K562 (cell line): ENCODE measurements around the gene PPP1R15B. TPM values are rescaled to one million over a fixed set of nuclear protein-coding genes. Genes with fewer than 3 reads are reported as not detected.

Experiments used
- ARID1B ChIP-seq: fragments of 450-650 bp; IDR thresholded peaks from 2 replicates; pipeline ENCODE4 v1.6.1; 2016; ENCODE audit warnings: antibody characterized with exemption, mild to moderate bottlenecking, inconsistent platforms
- ARID4B ChIP-seq: sonication (generic); formaldehyde crosslinking; IDR thresholded peaks from 2 replicates; pipeline ENCODE4 v1.8.0; 2022; ENCODE audit warnings: mild to moderate bottlenecking, missing genetic modification reagents
- CEBPB ChIP-seq: fragments of 450-650 bp; IDR thresholded peaks from 2 replicates; pipeline ENCODE4 v1.6.1; 2016; ENCODE audit warnings: missing genetic modification characterization, missing compliant biosample characterization
- CEBPG ChIP-seq, 3 experiments: fragments of 200-800 bp in 1 of 3; sonication (Bioruptor generic) in 1 of 3; sonication (generic) in 1 of 3; formaldehyde crosslinking in 1 of 3; IDR thresholded peaks in 2 of 3; conservative IDR thresholded peaks in 1 of 3; 2 replicates each; pipeline versions ENCODE4 v1.6.1 to v1.8.0; 2016 to 2022; ENCODE audit warnings: missing compliant biosample characterization in 2 of 3, missing genetic modification characterization in 2 of 3, mild to moderate bottlenecking in 1 of 3, missing genetic modification reagents in 1 of 3
- CTBP1 ChIP-seq: fragments of 450-650 bp; IDR thresholded peaks from 2 replicates; pipeline ENCODE4 v1.6.1; 2016; ENCODE audit warnings: borderline replicate concordance
- DNMT1 ChIP-seq: fragments of 450-650 bp; IDR thresholded peaks from 2 replicates; pipeline ENCODE4 v1.6.1; 2016; ENCODE audit warnings: antibody characterized with exemption, mild to moderate bottlenecking
- GABPB1 ChIP-seq: sonication (generic); formaldehyde crosslinking; IDR thresholded peaks from 2 replicates; pipeline ENCODE4 v1.8.0; 2022; ENCODE audit warnings: mild to moderate bottlenecking, missing genetic modification reagents
- HLTF ChIP-seq: fragments of 450-650 bp; IDR thresholded peaks from 2 replicates; pipeline ENCODE4 v1.6.1; 2016
- MTA3 ChIP-seq: fragments of 450-650 bp; formaldehyde crosslinking; IDR thresholded peaks from 2 replicates; pipeline ENCODE4 v1.6.1; 2017; ENCODE audit warnings: mild to moderate bottlenecking, borderline replicate concordance
- NCOA2 ChIP-seq, 2 experiments: fragments of 450-650 bp; IDR thresholded peaks; 2 replicates each; pipeline ENCODE4 v1.6.1; 2018; ENCODE audit warnings: mild to moderate bottlenecking in 2 of 2, moderate library complexity in 1 of 2; ENCODE audit not compliant: partially characterized antibody in 2 of 2
- SIX5 ChIP-seq, 2 experiments: IDR thresholded peaks; 2 replicates each; pipeline ENCODE4 v1.6.1; 2011; ENCODE audit warnings: low read length in 2 of 2, borderline replicate concordance in 1 of 2, low read depth in 1 of 2, mild to moderate bottlenecking in 1 of 2, moderate library complexity in 1 of 2; ENCODE audit not compliant: insufficient read depth in 1 of 2
- SRF ChIP-seq, 2 experiments: fragments of 250-450, 450-650 bp in 1 of 2; sonication (Bioruptor Pico) in 1 of 2; sonication (generic) in 1 of 2; formaldehyde crosslinking; IDR thresholded peaks; 2 replicates each; pipeline versions ENCODE4 v1.5.0 to v1.5.1; 2020 to 2022; ENCODE audit warnings: mild to moderate bottlenecking in 1 of 2, missing genetic modification reagents in 1 of 2
- ZBTB8A ChIP-seq: fragments of 450-650 bp; IDR thresholded peaks from 2 replicates; pipeline ENCODE4 v1.6.1; 2018; ENCODE audit warnings: mild to moderate bottlenecking, moderate library complexity; ENCODE audit not compliant: partially characterized antibody
- ZC3H4 ChIP-seq: sonication (generic); formaldehyde crosslinking; IDR thresholded peaks from 2 replicates; pipeline ENCODE4 v1.9.0; 2021; ENCODE audit warnings: missing genetic modification reagents, borderline replicate concordance
- ZNF133 ChIP-seq: fragments of 250-450 bp; sonication (Bioruptor Pico); IDR thresholded peaks from 2 replicates; pipeline ENCODE4 v1.4.0; 2020; ENCODE audit warnings: mild to moderate bottlenecking
- ZNF253 ChIP-seq: fragments of 250-450 bp; sonication (Bioruptor Pico); conservative IDR thresholded peaks from 2 replicates; pipeline ENCODE4 v1.6.1; 2021; ENCODE audit warnings: mild to moderate bottlenecking
- ZNF76 ChIP-seq: fragments of 250-450 bp; sonication (Bioruptor Pico); IDR thresholded peaks from 2 replicates; pipeline ENCODE4 v1.4.0; 2020; ENCODE audit warnings: mild to moderate bottlenecking, moderate library complexity, borderline replicate concordance
- polyA plus RNA-seq, 8 experiments: library from polyadenylated mRNA; depleted of rRNA in 4 of 8; stranded (reverse) in 5 of 8; unstranded in 3 of 8; fragments of >200 nt; fragmentation: Nextera tagmentation in 2 of 8; fragmentation: Illumina TruSeq in 1 of 8; extraction: Ambion mirVana in 2 of 8; extraction: Trizol in 1 of 8; gene quantifications; 2 replicates each; pipeline versions ENCODE4 v1.2.1 to v1.2.3, GENCODE V29; 2011 to 2014; ENCODE audit warnings: inconsistent platforms in 1 of 8, missing spikeins in 1 of 8
- total RNA-seq, 7 experiments: library from RNA; depleted of rRNA in 6 of 7; stranded (reverse); fragments of >200 nt in 6 of 7; fragmentation: Illumina TruSeq in 2 of 7; extraction: Trizol in 2 of 7; gene quantifications; 2 replicates each; pipeline versions ENCODE4 v1.2.1 to v1.2.3, GENCODE V29; 2011 to 2021; ENCODE audit warnings: low replicate concordance in 1 of 7
- TF ChIP-seq, protein P1 (sequence below): fragments of 450-650 bp; formaldehyde crosslinking; IDR thresholded peaks from 2 replicates; pipeline ENCODE4 v1.4.0; 2022; ENCODE audit warnings: missing genetic modification characterization
- TF ChIP-seq, protein P2 (sequence below): fragments of 450-650 bp; IDR thresholded peaks from 2 replicates; pipeline ENCODE4 v1.6.1; 2016

PPP1R15B gene
- total and polyA plus RNA-seq, 9 of the 15 experiments (the other 6 are each of a cell fraction or from before 2014, with no cell fraction given) = 17.0 to 48.1 (median 30.8) TPM

- no peak for TF ChIP-seq ARID4B (CRISPR knock-in tag)
- TF ChIP-seq, protein P1, sequence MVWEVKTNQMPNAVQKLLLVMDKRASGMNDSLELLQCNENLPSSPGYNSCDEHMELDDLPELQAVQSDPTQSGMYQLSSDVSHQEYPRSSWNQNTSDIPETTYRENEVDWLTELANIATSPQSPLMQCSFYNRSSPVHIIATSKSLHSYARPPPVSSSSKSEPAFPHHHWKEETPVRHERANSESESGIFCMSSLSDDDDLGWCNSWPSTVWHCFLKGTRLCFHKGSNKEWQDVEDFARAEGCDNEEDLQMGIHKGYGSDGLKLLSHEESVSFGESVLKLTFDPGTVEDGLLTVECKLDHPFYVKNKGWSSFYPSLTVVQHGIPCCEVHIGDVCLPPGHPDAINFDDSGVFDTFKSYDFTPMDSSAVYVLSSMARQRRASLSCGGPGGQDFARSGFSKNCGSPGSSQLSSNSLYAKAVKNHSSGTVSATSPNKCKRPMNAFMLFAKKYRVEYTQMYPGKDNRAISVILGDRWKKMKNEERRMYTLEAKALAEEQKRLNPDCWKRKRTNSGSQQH = 0 out of 2 replicates have a peak, but pooled peaks have one; percentile 20
- peak; percentile 89 for TF ChIP-seq CTBP1
- TF ChIP-seq ARID1B = peak; percentile 49; the same call in 1 of the 2 replicates
- no peak for TF ChIP-seq ZNF133
- peak; percentile 85; the same call in 1 of the 2 replicates for TF ChIP-seq MTA3
- TF ChIP-seq ZBTB8A = no peak
- TF ChIP-seq NCOA2 (IDR thresholded peaks at IDR 0.05; ENCODE audit: partially characterized antibody in 2 of 2) = no peak
- TF ChIP-seq, protein P2, sequence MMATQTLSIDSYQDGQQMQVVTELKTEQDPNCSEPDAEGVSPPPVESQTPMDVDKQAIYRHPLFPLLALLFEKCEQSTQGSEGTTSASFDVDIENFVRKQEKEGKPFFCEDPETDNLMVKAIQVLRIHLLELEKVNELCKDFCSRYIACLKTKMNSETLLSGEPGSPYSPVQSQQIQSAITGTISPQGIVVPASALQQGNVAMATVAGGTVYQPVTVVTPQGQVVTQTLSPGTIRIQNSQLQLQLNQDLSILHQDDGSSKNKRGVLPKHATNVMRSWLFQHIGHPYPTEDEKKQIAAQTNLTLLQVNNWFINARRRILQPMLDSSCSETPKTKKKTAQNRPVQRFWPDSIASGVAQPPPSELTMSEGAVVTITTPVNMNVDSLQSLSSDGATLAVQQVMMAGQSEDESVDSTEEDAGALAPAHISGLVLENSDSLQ = no peak; the same call in 1 of the 2 replicates
- TF ChIP-seq CEBPB (tag) = no peak
- TF ChIP-seq SIX5 (IDR thresholded peaks at IDR 0.05; ENCODE audit: borderline replicate concordance in 1 of 2, insufficient read depth in 1 of 2, low read depth in 1 of 2, low read length in 2 of 2) = no peak
- TF ChIP-seq ZNF253 (CRISPR knock-in tag) = no peak
- TF ChIP-seq GABPB1 = peak; percentile 85
- no peak; a peak in 1 of 4 replicates for TF ChIP-seq SRF (CRISPR knock-in tag; IDR thresholded peaks at IDR 0.05)
- TF ChIP-seq HLTF = no peak
- TF ChIP-seq DNMT1 = no peak
- peak; percentile 49; the same call in 1 of the 2 replicates for TF ChIP-seq ZNF76 (CRISPR knock-in tag)
- TF ChIP-seq CEBPG (CRISPR knock-in tag; IDR thresholded peaks at IDR 0.05) = peak; percentile 46; the same call in 1 of the 2 replicates
- TF ChIP-seq CEBPG (tag; conservative IDR thresholded peaks at IDR 0.05 in 1 of 2, IDR thresholded peaks at IDR 0.05 in 1 of 2) = no peak
- no peak for TF ChIP-seq ZC3H4 (CRISPR knock-in tag)
Observed at GRCh38 chr1:204363335-204364114, 48.1 kb downstream of the PPP1R15B start (continued).
